ENCODE measurements around the gene ZNF581. TPM values are rescaled to one million over a fixed set of nuclear protein-coding genes. Genes with fewer than 3 reads are reported as not detected.
A peak's percentile ranks its signal among the peaks of the same experiment; 100 is the strongest.

The ZNF581 gene, protein sequence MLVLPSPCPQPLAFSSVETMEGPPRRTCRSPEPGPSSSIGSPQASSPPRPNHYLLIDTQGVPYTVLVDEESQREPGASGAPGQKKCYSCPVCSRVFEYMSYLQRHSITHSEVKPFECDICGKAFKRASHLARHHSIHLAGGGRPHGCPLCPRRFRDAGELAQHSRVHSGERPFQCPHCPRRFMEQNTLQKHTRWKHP
- 10 to 100 TPM; 15.2 to 22.5 (median 20.1) TPM for total RNA-seq
- long read RNA-seq, donor 1, transcript ZNF581-201 (2 exons, 1,298 nt), result major isoform, 34 of 37 reads
- long read RNA-seq, donor 1, partial matches to known transcripts, result 0 of 37 reads
- long read RNA-seq, donor 1, other reads (novel, unspliced or antisense), result 2 of 37 reads
- long read RNA-seq, donor 2, transcript ZNF581-201 (2 exons, 1,298 nt), result major isoform, 19 of 19 reads
- long read RNA-seq, donor 2, partial matches to known transcripts, result 0 of 19 reads
- long read RNA-seq, donor 2, other reads (novel, unspliced or antisense), result 0 of 19 reads

DNA sequence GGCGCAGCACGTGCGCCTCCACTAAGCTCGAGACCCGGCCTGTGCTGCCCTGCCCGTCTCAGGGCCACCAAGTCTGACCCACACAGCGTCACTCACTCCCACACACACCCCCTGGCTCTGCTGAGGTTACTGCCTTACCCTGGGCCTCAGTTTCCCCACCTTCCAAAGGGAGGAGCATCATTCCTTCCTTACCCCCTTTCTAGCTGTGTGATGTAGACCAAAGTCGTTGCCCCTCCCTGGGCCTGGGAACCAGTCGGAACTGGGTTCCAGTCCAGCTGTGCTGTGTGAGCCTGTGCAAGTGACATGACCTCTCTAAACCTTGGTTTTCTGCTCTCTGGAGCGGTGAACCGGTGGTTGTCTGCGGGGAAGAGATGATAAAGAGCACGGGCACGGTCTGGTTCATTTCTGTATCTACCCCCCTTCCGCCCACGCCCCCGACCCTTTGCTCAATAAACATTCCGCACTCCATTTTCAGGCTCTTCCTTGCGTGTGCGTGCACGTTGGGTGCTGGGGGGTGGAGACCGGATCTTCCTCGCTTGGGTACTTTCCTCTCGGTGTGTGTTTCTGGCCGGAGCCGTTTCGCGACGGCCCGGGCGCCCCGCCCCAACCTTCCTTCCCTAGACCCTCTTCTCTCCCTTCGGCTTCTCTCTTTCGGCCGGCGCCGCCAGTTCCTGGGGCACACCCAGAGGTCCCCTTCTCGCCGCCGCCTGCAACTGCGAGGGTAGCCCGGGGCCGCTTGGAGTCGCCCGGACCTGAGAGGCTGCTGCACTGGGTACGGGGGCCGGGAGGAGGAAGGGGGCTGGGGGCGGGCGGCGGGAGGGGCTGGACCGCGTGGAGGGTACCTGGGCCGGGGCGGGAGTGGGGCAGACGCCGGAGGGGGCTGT, at the start of gene ZNF581:
ZNF581 (plus strand) TSS at position 647 of the 884 bp plus-strand sequence. CDS start 923 bp downstream, outside the sequence.
- TF ChIP-seq, protein P1, sequence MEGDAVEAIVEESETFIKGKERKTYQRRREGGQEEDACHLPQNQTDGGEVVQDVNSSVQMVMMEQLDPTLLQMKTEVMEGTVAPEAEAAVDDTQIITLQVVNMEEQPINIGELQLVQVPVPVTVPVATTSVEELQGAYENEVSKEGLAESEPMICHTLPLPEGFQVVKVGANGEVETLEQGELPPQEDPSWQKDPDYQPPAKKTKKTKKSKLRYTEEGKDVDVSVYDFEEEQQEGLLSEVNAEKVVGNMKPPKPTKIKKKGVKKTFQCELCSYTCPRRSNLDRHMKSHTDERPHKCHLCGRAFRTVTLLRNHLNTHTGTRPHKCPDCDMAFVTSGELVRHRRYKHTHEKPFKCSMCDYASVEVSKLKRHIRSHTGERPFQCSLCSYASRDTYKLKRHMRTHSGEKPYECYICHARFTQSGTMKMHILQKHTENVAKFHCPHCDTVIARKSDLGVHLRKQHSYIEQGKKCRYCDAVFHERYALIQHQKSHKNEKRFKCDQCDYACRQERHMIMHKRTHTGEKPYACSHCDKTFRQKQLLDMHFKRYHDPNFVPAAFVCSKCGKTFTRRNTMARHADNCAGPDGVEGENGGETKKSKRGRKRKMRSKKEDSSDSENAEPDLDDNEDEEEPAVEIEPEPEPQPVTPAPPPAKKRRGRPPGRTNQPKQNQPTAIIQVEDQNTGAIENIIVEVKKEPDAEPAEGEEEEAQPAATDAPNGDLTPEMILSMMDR (IDR thresholded peaks at IDR 0.05), result no peak
- Histone ChIP-seq H3K9me3 (no peaks in the 10 kb centered on the region), H3K36me3 (ENCODE audit: low read depth) (no peaks in the 10 kb centered on the region), H3K4me3 (peak within 1 kb of the TSS; percentile 68), H3K4me1 (ENCODE audit: low read depth) (peaks cover 31% of the 10 kb centered on the region)
- intact Hi-C loops (cut with DNase I, micrococcal nuclease), result no loop called here
- ATAC-seq, result peak; percentile 74
- peak; percentile 82 to 89 (median 87) for DNase-seq

DNA sequence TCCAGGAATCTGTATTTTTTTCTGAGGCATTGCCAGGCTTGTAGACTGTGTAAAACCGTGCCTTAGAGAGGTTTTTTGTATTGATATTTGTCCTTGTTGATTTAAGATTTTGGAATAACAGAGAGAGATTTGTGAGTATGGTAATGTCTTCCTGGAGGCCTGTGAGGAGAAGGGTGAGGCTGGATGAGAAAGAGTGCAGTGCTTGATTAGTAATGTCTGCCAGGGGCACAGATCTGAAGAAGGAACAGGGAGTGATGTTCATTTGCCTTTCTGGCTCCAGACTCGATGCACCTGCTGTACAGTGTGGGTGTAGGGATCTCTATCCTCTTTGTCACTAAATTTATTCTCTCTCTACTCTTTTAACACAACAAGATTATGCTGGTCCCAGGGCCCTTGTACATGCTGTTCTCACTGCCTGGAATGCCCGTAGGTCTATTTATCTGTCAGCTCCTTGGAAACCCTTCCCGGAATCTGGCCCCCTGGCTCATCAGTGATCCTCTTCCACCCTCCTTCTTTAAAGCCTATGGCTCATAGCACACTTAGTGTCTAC, 48.4 kb upstream of the ZNF581 start:
- TF ChIP-seq, protein P1 (IDR thresholded peaks at IDR 0.05), result no peak
- Histone ChIP-seq H3K36me3 (ENCODE audit: low read depth) (no peaks in the 10 kb centered on the region), H3K4me1 (ENCODE audit: low read depth) (no peaks in the 10 kb centered on the region), H3K4me3 (no peak overlapping the region), H3K9me3 (no peaks in the 10 kb centered on the region)
- DNase-seq, result no peak
- intact Hi-C loops (cut with DNase I, micrococcal nuclease), result no loop called here
- ATAC-seq, result no peak

DNA sequence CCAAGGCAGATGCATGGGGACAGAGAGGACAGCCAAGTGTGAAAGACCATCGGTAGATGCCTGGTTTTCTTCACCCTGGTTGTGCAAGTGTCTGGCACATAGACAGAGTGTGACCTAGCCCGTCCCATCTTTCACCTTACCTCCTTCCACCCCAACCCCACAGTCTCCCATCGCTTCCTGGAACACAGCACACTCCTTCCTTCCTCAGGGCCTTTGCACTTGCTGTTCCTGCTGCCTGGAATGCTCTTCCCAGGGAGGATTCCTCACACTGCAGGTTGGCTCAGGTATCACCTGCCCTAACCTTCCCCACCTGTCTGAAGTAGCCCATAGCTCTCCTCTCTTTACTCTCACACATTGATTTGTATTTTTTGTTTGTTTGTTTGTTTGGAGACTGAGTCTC, 47.1 kb upstream of the ZNF581 start:
- TF ChIP-seq, protein P1 (IDR thresholded peaks at IDR 0.05), result no peak
- ATAC-seq (no peak), DNase-seq (no peak)
- intact Hi-C loops (cut with DNase I, micrococcal nuclease), result no loop called here
- H3K36me3 ChIP-seq (ENCODE audit: low read depth), result no peaks in the 10 kb centered on the region
- no peaks in the 10 kb centered on the region for H3K9me3 ChIP-seq
- no peak overlapping the region for H3K4me3 ChIP-seq
- peaks cover 6% of the 10 kb centered on the region for H3K4me1 ChIP-seq (ENCODE audit: low read depth)

DNA sequence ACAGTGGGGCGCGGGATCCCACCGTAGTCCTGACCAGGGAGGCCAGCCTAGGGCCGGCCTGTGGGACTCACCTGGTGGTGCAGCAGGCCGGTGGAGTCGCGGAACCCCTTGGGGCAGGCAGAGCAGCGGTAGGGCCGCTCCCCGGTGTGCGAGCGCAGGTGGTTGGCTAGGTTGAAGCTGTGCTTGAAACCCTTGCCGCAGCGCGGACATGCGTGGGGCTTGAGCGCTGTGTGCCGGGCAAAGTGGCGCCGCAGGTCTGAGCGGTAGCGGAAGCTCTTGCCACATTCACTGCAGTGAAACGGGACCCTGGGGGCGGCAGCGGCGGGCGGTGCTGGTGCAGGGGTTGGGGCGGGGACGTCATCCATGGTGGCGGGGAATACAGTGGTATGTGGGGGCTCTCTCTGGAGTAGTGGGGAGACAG, 45.9 kb upstream of the ZNF581 start:
- Histone ChIP-seq H3K4me1 (ENCODE audit: low read depth) (peaks cover 6% of the 10 kb centered on the region), H3K36me3 (ENCODE audit: low read depth) (no peaks in the 10 kb centered on the region), H3K4me3 (no peak overlapping the region), H3K9me3 (no peaks in the 10 kb centered on the region)
- intact Hi-C loops (cut with DNase I, micrococcal nuclease), result no loop called here
- TF ChIP-seq, protein P1 (IDR thresholded peaks at IDR 0.05), result no peak
- ATAC-seq, result no peak
- peak; percentile 28 to 68 (median 46) for DNase-seq

DNA sequence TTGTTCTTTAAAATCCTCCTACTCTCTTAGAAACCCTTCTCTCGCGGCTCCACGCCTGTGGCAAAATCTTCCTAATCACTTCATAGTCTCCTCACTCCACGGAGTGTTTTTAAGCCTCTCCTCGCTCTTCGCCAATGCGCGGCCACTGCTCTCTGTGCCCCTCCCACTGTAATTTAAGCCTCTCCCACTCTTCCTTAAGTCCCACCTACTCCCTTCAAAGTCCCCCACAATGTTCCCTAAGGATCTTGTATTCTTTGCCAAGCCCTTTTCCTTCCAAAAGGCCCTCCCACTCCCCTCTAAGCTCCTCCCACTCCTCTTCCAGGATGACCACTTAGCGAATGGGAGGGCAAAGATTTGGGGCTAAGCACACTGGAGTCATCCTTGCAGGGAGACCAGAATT, 45.4 kb upstream of the ZNF581 start:
- DNase-seq (peak in 1 of 3 donors; percentile 32), ATAC-seq (no peak)
- no peak overlapping the region for H3K4me3 ChIP-seq
- intact Hi-C loops (cut with DNase I, micrococcal nuclease), result no loop called here
- TF ChIP-seq, protein P1 (IDR thresholded peaks at IDR 0.05), result no peak
- H3K36me3 ChIP-seq (ENCODE audit: low read depth), result no peaks in the 10 kb centered on the region
- H3K9me3 ChIP-seq, result no peaks in the 10 kb centered on the region
- H3K4me1 ChIP-seq (ENCODE audit: low read depth), result peaks cover 9% of the 10 kb centered on the region
